HS-5 (cell line): ENCODE data around the gene CHRND.
"Not testable (repeated sequence)": the region's sequence is repeated elsewhere in the genome, so short reads cannot be mapped to it uniquely, and the experiment has no call there.

Experiments
- DNase-seq: peaks from one replicate; pipeline ENCODE4 v3.0.0-alpha.2; 2012; ENCODE audit warnings: low read depth

Gene CHRND

GRCh38 chr2:232543928-232544631 lies 18.1 kb downstream of the CHRND start:
- no peak for DNase-seq

- DNase-seq: no peak
Observed at GRCh38 chr2:232544674-232545073, 18.7 kb downstream of the CHRND start.

GRCh38 chr2:232545511-232546375 lies 19.8 kb downstream of the CHRND start:
- DNase-seq: no peak

- DNase-seq: no peak
Observed at GRCh38 chr2:232547991-232548390, 22.0 kb downstream of the CHRND start.

GRCh38 chr2:232549655-232550353 lies 23.8 kb downstream of the CHRND start:
- no peak for DNase-seq

- DNase-seq: peak; percentile 76
Observed at GRCh38 chr2:232550354-232551249, 24.6 kb downstream of the CHRND start, which contains the start of the genes EIF4E2 and TIGD1. TSS of gene EIF4E2 (plus strand) at chr2:232550689. CDS start at chr2:232550725, 36 bp downstream. TSS of gene TIGD1 (minus strand) at chr2:232550557. CDS start at chr2:232549882, 675 bp downstream.

GRCh38 chr2:232551250-232551638 lies 25.3 kb downstream of the CHRND start:
- peak; percentile 20 for DNase-seq

- DNase-seq: no peak
Observed at GRCh38 chr2:232551776-232552175, 25.8 kb downstream of the CHRND start.

- DNase-seq: no peak
Observed at GRCh38 chr2:232556426-232556825, 30.5 kb downstream of the CHRND start.

GRCh38 chr2:232562515-232563151 lies 36.7 kb downstream of the CHRND start:
- DNase-seq: no peak

GRCh38 chr2:232563580-232563979 lies 37.6 kb downstream of the CHRND start:
- no peak for DNase-seq

GRCh38 chr2:232567721-232568120 lies 41.8 kb downstream of the CHRND start:
- DNase-seq: no peak

- DNase-seq: peak; percentile 76
Observed at GRCh38 chr2:232568161-232568560, 42.2 kb downstream of the CHRND start.

- no peak for DNase-seq
Observed at GRCh38 chr2:232569541-232569940, 43.6 kb downstream of the CHRND start.

GRCh38 chr2:232570481-232570880 lies 44.5 kb downstream of the CHRND start:
- DNase-seq: not testable (repeated sequence)

GRCh38 chr2:232571026-232571474 lies 45.1 kb downstream of the CHRND start:
- no peak for DNase-seq

GRCh38 chr2:232573042-232573441 lies 47.1 kb downstream of the CHRND start:
- no peak for DNase-seq

GRCh38 chr2:232573771-232574435 lies 47.9 kb downstream of the CHRND start:
- no peak for DNase-seq

- no peak for DNase-seq
Observed at GRCh38 chr2:232574674-232575403, 48.9 kb downstream of the CHRND start.

GRCh38 chr2:232575404-232575746 lies 49.4 kb downstream of the CHRND start:
- DNase-seq: no peak
